ENCODE results near the gene PLPP1.
"Not testable (repeated sequence)": the region's sequence is repeated elsewhere in the genome, so short reads cannot be mapped to it uniquely, and the experiment has no call there.

The PLPP1 gene

DNA sequence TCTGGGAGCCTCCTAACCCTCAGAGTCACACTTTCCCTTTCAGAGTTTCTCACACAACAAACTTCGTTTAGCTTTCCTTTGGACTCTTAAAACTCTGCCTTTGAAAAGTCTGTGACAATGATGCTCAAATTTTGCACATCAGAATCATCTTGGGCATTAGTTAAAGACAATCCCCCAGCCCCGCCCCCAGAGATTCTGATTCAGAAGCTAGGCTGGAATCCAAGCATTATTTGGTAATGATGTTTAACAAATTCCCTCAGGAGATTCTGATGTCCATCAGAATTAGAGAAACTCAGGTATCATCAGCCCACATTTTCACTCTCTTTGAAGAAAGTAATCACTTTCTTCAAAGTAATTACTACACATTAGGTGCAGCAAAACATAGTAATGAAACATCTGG is 9.6 kb upstream of the PLPP1 start:
- DNase-seq, result no peak

DNA sequence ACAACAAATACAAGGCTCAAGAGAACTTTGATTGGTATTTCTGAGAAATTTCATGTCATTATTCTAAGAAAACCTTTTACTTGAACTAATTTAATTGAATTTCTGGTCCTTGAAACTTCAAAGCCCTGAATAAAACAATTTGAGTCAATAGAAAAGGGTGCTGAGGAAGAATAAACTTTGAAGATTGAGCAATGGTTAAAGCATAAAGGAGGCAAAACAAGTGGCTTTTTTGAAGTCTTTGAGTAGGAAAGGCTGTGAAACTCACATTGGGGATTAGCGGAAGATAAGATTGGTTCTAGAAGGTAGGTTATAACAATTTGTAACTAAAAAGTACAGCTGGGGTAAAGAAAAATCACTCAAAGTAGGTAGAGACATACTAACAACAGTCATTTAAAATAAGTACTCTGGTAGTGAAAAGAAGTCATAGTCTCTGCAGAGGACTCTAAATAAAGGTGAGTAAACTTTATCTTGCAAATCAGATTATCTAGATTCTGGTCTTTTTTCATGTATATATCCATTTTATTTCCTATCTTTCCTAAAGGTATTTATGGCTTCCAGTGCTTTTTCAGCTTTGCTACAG is 6.4 kb upstream of the PLPP1 start:
- DNase-seq, result peak in 1 of 2 donors; percentile 39

GRCh38 chr5:55540525-55540924 is 5.8 kb upstream of the PLPP1 start:
- DNase-seq, result no peak

GRCh38 chr5:55540024-55540423 is 5.3 kb upstream of the PLPP1 start:
- DNase-seq, result no peak

DNA sequence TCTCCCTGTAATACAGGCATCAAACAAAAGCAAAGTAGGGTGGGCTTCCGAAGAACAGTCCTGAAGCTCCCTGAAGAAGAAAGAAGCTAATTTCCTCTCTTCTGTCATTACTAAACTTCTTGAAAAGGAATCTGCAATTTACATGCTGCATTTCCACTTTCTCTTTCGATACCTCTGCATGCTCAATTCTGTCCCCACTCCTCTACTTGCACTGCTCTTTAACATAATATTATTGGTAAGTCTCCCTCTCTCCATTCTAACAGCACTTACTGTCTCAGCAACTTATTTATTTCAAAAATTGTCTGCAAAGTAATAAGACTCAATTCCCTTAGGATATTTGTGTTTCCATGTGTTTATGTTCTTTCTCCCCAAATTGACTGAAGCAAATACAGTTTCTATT is 3.9 kb upstream of the PLPP1 start:
- DNase-seq, result peak in 1 of 2 donors; percentile 23

DNA sequence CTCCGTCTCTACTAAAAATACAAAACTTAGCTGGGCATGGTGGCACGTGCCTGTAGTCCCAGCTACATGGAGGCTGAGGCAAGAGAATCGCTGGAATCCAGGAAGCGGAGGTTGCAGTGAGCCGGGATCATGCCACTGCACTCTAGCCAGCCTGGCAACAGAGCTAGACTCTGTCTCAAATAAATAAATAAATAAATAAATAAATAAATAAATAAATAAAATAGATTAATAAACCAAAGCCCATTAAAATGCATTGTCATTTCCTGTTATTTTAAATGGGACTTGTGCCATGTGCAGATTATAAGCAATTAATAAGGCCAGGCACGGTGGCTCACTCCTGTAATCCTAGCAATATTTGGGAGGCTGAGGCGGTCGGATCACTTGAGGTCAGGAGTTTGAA is 2.6 kb upstream of the PLPP1 start:
- DNase-seq, result not testable (repeated sequence)

GRCh38 chr5:55535199-55535905 is 588 bp upstream of the PLPP1 start:
- no peak for DNase-seq

DNA sequence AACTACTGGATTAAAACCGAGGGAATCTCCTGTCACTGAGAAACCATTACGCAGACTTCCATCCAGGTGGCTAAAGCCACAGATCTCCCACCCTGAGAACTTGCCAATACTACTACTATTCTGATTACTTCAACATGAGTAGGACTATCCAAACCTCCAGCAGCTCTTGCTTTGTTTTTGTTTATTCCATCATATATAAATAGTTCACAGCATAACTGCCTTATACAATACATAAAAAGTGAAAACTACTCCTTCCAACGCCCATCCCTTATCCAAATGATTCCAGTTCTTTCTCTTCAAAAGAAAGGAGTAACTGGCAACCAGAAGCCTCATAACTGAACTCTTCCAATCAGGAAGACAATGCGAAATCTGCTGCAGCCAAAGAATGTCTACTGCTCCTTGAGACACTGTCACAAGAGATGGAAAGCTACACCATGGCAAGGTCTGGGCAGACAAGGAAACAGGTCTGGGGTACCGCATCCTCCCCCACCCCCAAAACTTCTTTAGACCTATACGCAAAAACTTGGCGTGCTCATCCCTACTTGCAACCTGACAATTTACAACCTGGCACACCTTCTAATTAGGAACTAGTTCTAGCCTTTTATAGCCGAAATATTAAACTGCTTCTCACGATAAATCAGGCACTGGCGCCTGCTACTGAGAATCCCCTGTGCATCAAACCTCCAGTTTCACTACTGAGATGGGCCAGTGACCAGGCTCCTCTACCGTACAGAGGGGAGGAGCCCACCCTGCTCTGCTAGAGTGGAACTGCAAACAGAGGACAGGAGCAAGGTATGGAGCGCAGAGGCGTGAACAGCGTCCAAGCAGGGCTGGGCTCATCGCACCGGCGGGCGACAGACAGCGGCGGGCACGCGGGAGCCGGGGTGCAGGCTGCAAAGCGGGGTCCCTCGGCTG is 986 bp downstream of the PLPP1 start:
- no peak for DNase-seq

DNA sequence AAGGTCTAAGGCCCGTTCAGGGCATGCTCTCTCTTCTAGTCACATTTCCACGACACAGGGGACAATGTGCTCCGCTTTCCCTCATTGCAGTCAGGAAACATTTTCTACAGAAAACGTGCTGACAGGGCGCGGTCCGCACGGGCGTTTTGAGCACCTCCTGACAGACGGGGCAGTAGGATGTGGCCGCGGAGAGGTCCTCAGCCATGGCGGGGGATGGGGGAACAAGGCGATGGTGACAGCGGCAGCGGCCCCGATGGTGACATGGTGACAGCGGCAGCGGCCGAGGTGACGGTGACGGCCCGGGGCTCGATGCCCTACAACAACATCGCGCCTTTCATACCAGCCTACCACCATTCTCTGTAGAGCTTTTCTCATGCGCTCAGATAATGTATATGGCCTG is 4.1 kb downstream of the PLPP1 start:
- no peak for DNase-seq

DNA sequence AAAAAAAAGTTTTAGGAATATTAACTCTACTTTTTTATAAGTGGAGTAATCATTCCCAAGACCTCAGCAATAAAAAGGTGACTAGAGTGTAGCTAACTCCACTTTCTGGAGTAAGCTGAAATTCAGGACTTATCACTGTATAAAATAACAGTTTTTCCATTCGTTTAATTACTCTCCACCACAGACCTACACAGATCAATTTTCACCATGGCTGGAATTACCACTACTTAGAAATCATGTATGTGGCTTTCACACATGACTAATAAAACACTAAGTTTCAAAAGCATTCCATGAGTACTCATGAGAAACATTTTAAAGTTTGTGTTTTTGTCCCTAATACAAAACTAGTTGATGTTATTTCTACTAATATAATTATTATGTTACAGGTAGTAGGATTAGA is 9.9 kb downstream of the PLPP1 start:
- no peak for DNase-seq

DNA sequence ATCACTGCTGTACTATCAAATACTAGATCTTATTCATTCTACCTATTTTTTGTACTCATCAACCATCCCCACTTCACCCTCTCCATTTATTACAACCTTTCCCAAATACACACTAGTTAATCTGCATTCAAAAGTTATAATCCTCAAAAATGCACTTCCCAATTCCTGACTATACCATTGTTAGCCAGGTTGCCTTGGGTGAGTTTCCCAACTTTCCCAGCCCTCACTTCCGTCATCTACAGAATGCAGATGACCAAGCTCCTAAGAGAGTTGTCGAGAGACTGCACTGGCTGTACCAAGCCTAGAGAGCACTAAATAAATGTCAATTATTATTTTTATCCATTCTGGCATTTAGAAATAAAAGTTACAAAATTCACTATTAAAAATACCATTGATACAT is 11.5 kb downstream of the PLPP1 start:
- DNase-seq, result no peak

- DNase-seq, result no peak
Observed at GRCh38 chr5:55521881-55522280, 12.9 kb downstream of the PLPP1 start.

DNA sequence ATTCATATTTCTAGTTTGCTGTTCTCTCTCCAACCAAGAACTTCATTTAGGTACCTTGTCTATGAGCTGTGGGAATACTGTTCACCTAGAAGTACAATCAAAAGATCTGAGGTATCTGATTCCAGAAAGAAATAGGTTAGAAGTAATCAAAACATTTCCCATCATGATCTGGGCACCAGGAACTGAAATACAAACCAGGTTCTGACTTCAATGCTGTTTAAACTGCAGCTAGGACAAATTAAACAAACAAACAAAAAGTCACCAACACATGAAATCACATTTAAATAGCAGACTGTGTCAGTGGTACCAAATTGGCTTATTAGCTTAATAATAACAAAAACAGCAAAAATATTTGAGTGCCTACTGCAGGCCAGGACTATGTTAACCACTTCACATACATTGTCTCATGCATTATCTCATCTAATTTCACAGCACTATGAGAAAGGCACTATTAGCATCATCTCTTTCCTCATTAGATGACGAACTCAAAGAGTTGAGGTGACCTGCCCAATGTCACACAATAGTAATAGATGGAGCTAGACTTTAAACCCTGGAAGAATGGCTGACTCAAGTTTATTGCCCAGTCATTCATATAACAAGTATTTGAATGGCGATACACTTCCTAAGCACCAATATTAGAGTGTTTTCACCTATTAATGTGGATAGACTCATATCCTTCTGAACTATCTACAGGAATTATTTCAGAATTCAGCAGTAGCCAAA is 14.5 kb downstream of the PLPP1 start:
- DNase-seq, result no peak

DNA sequence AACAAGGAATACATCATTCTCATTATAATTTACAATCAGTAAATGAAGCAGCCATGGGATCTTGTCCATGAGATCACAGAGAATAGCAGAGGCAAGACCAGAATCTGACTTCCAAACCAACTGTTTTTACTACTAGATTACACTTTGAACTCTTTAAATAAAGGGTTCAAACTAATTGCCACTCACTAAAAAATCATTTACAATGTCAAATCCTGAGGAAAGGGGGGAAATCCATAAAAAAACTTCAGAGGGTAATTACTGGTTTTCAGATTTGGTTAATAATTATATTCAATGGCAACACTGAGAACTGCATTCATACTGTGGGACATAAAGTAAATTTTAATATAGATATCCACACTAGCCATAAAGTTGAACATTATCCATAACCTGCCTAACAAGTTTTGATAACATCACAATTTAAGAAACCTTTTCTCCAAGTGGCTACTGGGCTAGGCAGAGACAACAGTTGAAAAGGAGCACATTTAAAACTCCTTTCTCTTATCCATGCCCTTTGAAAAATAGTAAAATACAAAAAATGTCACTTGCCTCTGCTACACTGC is 15.9 kb downstream of the PLPP1 start:
- no peak for DNase-seq

GRCh38 chr5:55517804-55518203 is 17.0 kb downstream of the PLPP1 start:
- DNase-seq, result no peak

GRCh38 chr5:55511010-55511409 is 23.8 kb downstream of the PLPP1 start:
- no peak for DNase-seq

DNA sequence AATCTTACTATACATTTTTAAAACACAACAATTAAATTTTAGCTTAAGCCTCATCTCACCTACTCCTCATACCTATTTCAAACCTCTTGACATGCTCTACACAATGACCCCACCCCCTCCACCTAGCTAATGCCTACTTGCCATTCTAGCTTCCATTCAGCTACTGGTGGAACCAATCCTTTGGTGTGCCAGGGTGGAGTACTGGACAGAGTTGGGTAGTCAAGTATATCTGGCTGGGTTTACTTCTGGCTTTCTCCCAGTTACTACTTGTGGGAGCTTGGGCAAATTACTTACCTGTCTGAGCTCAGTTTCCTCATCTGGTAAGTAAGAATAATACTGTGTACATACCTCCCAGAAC is 24.3 kb downstream of the PLPP1 start:
- no peak for DNase-seq

- no peak for DNase-seq
Observed at GRCh38 chr5:55509796-55510522, 24.8 kb downstream of the PLPP1 start.

DNA sequence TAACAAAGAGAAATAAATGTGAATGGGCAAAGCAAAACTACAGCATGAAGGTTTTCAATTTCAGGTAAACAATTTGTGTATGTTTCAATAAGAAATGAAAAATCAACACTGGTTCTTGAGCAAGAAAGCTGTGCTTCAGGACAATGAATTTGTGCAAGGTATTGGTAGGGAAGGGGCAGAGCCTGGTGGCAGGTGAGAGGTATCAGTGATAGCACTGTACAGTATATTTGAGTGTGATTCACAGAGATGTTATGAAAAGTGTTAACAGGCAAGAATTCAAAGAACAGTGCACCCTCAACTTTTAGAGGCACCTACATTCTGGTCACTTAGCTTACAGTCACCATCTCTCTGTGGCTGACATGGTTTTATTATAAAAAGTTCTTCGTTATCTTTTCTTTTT is 25.7 kb downstream of the PLPP1 start:
- DNase-seq, result no peak

- DNase-seq, result no peak
Observed at GRCh38 chr5:55507574-55507973, 27.2 kb downstream of the PLPP1 start.

GRCh38 chr5:55505711-55506110 is 29.1 kb downstream of the PLPP1 start:
- not testable (repeated sequence) for DNase-seq

GRCh38 chr5:55503917-55504316 is 30.8 kb downstream of the PLPP1 start:
- not testable (repeated sequence) for DNase-seq

Data from CD4-positive, alpha-beta T cell treated with Interleukin-4 for 1 hour (primary cell).